NK-92 (cell line): ENCODE measurements around the gene MRPS2.
"Not testable (repeated sequence)": the region's sequence is repeated elsewhere in the genome, so short reads cannot be mapped to it uniquely, and the experiment has no call there.

ENCODE experiments used
- DNase-seq: peaks from one replicate; lab custom pipeline; 2025; ENCODE audit not compliant: unreplicated experiment; lab: John Stamatoyannopoulos, UW

MRPS2 gene

DNA sequence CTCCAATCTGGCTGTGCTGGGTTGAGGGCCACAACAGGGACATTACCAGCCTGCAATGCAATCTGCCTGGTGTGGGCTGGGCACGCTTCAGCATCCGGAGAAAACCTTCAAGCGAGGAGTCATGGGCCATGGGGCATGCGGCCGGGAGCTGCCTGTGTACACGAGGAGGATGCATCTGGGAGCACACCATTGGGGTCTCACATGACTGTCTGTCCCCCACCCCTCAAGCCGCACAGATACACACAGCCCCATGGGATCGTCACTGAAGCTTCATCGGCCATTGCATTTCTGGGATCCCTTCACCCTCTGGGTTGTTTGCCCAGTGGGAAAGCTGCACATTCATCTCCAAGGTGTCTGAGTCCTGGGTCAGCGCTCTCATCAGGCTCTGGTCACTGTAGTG lies 30.6 kb downstream of the MRPS2 start:
- DNase-seq, result no peak

DNA sequence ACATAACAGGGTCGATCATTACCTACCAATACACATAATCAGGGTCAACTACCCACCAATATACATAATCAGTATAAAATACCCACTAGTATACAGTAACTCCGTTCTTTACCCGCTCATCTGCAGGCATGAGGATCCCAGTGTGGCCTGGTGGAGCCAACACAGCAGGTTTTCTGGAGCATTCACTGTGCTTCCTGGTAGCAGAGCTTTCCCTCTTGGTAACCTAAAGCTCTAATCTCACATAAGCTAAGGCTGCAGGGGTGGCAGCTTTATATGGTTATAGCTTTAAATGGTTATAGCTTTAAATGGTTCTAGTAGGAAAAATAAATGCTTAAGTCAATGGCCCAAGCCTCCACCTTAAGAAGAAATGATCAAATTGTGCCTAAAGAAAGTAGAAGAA lies 32.6 kb downstream of the MRPS2 start:
- no peak for DNase-seq

DNA sequence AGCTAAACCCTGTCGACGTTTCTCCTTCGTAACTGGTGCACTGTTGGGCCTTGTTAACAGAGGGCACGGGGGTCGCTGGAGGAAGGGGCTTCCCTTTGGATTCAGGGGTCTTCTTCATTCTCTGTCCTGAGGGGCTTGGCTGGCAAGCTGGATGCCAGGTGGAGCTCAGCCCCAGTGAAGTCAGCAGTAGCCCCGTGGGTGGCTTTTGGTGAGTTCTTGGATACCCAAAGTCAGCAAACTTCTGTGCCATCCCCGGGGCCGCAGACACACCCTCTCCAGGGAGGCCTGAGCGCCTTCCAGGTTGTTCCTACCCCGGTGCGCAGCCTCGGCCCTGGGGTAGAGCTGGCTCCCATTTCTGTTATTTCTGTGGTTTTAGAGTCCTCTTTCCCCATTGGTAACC lies 33.2 kb downstream of the MRPS2 start:
- DNase-seq, result no peak

DNA sequence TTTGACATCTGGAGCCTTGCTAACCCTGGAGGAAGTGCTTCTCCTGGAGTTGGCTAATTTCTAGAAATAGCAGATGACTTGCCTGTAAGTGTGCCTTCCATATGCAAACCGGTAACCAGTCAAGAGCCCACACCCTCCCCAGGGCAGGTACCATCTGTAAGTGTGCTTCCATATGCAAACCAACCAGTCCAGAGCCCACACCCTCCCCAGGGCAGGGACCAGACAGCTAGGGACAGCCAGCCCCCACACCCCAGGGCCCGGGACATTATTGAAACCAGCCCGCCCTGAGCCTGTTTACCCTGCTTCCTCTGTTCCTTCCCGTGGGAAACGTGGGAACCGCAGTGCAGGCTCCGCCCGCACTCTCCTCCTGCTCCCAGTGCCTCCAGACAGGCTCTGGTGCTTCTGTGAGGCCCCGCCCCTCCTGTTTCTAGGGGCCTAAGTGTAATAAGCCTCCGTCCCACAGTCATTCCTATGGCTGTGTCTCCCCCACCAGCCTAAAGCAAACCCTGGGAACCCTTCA lies 33.8 kb downstream of the MRPS2 start:
- not testable (repeated sequence) for DNase-seq

DNA sequence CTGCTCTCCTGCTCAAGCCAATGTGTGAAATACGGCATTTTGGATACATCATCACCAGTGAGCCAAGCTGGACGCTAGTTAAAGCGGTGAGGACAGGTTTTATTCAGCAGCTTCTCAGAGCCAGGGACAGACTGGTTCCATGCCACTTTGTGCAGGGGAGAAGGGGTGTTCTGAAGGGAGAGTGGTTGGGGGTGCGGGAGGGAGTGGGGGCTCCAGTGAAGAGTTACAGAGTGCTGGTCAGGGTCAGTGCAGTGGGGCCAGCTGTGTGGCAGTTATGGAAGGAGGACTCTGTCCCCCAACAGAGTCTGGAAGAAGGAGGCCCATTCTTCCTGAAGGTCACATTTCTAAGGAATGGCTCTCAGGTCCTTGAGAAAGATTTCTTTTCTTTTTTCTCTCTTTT lies 34.3 kb downstream of the MRPS2 start:
- DNase-seq, result not testable (repeated sequence)

DNA sequence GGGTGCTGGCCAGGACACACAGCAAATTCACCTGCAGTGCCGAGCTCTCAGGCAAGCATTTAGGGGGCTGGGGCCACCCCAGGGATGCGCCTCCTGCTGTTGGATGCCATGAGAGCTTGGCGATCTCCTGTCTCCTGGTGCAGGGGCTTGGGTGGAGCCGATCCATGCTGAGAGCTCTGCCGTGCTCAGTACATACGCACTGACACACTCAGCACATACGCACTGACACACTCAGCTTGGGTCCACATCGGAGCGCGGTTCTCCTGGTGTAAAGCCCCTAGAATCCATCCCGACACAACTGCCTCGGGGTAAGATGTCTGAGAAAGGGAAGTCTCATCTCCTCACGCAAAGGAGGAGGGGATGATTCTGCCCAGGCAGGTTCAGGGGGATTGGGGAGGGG lies 35.1 kb downstream of the MRPS2 start:
- not testable (repeated sequence) for DNase-seq

DNA sequence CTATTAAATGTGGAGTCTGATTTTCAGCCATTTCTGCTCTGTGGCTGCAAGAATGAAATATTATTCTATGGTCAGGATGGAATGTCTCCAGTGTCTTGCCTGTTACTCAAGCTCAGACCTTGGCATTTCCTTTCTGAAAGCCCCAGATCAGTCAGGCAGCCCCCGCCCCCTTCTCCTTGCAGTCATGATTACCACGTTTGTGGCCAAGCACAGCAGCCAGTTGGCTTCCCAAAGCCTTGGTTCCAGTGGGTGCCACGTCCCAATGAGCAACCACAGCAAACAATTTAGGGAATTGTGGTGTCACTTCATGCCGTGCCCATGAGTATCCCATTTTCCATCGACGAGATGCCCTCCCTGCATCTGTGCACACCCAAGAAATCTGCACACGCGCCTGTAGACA lies 35.7 kb downstream of the MRPS2 start:
- DNase-seq, result no peak

DNA sequence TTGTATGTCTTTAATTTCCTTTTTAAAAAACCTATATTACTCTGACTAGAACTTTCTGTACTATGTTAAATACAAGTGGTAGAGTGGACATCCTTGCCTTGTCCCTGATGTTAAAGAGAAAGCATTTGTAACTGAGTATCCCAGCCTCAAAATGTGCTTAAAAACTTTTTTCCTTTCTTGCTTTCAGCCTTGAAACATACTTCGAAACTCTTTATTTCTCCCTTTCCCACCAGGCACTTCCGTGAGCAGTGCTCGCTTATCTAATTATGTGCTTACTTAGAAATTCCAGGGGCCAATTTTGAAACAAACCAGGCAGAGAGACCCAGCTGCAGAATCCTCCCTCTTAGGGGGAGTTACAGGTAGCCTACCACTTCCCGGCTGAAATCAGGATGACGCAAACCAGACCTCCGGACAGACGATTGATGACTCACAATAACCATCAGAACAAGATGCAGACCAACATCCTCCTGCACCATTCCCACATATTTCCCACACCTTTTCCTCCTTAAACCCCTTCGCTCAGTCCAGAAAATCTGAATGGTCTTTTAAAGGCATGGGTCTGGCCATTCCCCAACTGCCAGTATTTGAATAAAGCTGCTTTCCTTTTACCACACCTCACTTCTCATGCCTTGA lies 42.9 kb downstream of the MRPS2 start:
- not testable (repeated sequence) for DNase-seq

DNA sequence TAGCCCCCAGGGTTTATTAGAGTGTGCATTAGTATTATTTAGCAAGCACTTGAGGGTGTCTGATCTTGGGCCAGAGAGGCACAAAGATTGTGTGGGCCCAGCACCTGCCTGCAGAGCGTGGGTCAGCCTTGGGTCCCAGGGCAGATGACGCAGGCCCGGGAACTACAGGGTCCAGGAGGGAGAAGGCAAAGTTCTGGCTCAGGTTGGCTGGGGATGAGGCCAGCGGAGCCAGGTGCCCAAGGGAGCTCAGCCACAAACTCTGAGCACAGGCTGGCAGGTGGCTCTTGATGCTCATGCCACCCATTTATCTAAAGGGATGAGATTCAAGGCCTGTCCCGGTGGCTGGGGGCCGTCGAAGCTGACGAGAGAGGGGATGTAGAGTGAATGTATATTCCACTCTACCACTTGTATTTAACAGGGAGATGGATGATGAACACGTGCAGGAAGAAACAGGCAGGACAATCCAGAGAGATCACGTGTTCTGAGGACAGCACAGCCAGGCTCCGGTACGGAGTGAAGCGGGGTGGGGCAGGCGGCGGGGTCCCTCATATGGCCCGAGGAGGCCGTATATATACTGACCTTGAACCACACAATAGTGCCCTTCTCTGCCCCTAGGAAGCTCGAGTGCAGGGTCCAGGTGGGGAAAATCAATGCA lies 44.6 kb downstream of the MRPS2 start:
- DNase-seq, result no peak

DNA sequence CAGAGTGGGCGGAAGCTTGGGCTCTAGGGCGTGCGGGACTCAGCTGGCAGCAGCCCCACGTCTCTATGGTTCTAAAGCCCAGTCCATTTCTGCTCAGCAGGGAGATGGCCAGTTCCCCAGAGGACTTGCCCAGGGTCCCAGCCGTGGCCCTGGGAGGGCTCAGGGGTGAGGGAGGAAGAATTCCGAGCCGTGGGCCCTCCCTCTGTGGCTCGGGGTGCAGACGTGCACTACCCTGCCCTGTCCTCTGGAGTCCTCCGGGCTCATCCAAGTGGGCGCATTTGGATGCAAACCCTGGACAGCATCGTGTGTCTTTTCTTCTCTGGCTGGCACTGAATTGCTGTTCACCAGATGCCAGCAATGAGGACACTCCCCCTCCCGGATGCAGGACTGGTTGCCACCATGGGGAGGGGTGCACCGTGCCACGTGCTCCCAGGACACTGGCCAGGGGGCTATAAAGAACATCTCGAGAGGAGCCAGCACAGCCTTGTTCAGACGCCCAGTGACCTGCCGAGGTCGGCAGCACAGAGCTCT lies 45.2 kb downstream of the MRPS2 start, which contains the start of gene OBP2A:
OBP2A (plus strand) TSS at position 481 of the 531 bp plus-strand sequence. CDS start 55 bp downstream, outside the sequence.
- not testable (repeated sequence) for DNase-seq

DNA sequence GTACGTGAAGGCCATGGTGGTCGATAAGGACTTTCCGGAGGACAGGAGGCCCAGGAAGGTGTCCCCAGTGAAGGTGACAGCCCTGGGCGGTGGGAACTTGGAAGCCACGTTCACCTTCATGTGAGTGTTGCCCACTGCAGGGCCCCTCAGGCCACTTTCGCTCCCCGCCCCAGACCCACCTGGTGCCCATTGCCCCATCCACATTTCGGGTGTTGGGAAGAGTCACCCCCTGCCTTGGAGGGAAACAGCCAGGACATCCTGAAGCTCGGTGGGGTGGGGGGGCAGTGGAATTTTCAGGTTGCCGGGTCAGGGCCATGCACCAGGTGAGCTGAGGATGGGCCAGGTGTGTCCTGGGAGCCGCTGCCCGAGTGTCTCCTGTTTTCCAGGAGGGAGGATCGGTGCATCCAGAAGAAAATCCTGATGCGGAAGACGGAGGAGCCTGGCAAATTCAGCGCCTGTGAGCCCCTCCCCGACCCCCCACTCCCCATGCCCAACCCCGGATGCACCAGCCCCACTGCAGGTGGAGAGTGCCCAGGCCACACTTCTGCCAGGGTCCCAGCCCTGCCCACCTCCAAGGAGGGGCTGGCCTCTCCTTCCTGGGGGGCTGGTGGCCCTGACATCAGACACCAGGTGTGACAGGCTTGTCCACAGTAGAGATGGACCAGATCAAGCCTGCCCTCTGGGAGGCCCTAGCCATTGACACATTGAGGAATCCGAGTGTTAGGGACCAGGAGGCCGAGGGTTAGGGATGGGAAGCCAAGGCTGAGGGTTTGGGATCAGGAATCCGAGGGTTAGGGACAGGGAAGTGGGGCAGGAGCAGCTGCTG lies 46.5 kb downstream of the MRPS2 start:
- not testable (repeated sequence) for DNase-seq

DNA sequence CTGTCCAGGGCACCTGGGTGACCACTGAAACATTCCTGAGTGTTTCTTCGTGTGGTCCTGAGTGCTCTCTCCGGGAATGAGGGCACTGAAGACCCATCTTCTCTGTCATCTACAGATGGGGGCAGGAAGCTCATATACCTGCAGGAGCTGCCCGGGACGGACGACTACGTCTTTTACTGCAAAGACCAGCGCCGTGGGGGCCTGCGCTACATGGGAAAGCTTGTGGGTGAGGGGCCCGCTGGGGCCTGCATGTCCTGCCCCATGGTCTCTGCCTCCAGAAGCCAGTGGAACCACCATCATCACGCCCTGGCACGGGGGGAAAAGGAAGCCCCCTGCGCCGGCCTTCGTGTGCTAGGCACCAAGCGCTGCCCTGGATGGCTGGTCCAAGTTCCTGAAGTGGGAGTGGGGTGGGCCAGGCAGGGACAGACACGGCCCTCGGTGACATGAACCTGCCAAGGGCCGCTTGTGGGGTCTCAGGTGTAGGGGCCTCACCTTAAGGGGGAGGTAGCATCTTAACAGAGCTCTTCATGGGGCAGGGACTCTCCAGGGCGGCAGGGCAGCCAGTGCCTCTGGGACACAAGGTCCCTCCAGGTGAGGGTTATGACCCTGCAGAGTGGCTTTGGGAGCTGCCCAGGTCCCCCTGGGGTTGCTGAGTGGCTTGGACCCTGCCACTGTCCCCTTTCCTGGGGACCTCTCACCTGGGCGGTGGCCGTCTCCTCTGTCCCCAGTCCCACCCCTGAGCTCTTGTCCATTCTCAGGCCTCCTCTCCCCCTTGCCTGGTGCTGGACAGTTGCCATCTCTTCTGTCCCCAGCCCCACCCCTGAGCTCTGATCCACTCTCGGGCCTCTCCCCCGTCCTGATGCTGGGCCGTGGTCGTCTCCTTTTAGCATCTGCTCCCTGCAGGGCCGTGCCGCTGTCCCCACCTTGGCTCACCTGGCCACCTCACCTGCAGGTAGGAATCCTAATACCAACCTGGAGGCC lies 47.6 kb downstream of the MRPS2 start:
- no peak for DNase-seq

DNA sequence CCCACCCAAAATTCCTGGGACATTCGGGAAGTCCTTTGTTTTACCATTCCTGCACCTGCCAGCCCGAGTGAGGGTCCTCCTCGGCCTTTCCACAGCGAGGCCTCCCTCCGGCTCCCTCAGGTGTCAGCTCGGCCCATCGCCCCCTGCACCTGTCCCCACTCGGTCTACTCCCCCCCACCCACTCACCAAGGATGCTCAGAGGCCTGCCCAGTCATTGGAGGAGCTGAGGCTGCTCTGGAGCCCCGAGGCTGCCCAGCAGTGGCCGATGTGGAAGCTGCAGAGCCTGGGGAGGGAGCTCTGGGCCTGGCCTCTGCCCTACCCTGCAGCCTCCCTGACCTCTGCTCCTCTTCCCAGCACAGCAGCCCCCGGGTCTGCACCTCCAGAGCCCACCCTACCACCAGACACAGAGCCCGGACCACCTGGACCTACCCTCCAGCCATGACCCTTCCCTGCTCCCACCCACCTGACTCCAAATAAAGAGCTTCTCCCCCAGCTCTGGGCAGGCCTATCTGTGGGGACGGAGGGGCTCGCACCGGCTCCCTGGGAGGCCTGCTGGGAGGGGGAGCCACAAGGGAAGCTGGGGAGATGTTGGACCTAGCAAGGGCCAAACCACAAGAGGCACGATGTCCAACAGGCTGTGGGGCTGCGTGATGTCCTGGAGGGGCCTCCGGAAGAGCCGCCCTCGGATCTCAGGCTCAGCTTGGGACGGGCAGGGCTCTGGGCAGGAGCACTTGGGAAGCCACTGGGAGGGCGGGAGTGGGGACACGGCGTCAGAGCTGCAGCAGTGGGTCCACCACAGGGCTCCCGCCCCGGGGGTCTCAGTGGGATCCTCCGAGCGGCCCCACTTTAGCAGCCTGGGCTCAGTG lies 49.2 kb downstream of the MRPS2 start:
- not testable (repeated sequence) for DNase-seq

DNA sequence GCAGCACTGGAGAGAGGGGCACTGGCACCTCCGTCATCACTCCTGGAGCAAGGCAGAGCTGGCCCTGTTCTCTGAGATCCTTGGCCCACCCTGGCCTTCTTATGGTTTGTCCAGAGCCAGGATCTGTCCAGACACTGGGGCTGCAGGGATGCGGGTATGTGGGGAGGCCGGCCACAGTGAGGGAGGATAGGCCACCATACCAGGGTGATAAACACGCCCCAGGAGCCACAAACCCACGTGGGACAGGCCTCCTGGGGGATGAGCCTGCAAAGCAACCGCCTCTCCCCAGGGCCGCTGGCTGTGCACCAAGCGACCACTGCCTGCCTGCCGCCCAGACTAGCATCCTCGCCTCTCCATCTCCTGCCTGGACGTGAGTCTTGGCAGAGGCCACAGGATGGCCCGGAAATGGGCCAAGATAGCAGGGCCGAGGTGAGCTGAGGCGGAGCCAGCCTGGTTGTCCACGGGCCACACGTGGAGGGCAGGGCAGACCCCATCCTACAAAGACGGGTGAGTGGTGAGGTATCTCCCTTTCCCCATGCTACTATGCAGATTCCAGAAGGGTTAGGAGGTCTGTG lies 49.9 kb downstream of the MRPS2 start:
- no peak for DNase-seq

DNA sequence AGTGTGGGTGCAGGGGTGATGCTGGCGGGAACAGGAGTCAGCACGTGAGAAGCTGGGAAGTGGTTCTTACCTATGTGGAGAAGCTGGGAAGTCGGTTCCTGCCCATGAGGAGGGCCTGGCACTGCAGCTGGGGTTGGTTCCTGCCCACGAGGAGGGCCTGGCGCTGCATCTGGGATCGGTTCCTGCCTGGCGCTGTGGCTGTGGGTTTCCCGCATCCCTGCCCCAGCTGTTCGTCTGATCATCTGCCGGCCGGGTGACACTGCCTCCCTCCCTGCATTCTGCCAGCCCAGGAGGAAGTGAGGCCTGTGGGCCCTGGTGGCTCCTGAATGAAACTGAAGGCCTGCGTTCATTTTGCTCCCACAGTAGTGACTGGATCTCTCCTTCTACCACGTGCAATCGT lies 50.5 kb downstream of the MRPS2 start:
- DNase-seq, result no peak

DNA sequence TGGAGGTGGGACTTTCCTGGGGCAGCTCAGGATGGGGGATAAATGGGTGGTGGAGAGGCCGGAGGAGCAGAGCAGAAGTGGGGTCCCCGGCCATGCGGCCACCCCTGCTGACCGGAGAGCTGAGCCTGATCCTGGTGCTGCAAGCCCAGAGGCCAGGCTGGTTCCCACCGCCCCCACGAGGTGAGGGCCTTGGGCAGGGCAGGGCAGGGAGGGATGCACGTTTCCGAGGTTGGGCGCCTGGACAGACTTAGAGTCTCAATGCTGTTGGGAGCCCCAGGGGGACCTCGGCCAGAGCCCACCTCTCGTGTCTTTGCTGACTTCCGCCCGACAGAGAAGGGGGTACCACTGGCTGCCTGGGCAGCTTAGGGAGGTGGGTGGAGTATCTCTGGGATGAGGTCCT lies 51.0 kb downstream of the MRPS2 start:
- DNase-seq, result no peak

DNA sequence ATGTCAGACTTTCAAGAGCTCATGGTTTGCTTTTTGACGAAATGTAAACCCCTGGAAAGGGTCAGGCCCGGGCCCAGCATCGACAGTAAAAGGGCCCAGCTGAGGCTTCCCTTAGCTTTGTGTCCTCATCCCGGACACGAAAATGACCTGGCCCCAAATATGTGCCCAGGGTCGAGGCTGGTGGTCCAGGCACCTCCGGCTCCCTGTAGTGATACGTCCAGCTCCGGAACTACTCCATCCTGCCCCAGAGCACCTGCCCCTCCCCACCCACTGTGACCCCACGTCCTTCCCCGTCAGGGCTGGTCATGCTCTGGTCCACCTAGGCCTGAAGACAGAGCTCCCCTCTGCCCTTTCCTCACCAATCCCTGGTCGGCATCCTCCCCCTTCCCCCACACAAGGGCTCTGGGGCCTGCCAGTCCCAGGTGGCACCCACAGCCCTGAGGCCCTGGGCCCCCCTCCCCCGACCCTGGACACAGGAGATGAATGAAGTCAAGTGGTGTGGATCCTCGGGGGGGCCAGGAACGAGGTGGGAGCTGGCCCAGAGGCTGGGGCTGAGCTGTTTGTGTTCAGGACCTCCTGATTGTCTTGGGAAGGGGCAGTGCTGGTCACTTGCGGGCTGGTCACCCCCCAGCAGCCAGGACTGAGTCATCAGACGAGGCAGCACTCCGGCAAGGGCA lies 51.7 kb downstream of the MRPS2 start:
- no peak for DNase-seq

DNA sequence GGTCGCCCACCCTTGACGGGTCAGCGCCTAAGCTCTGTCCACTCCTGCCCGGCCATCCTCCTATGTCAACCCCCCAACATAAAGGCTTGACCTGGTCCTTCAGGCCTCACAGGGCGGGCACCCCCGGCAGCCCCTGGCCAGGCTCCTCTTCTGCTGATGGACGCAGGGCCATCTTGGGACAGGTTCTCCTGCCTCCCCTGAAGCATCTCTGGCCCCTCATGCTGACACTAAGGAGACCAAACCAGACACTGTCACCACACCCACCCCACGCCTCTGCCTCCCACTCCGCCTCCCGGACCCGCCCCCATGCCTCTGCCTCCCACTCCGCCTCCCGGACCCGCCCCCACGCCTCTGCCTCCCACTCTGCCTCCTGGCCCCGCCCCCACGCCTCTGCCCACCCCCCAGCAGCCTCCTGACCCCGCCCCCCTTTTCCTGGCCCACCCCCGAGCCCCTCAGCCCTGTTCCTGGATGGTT lies 52.3 kb downstream of the MRPS2 start:
- no peak for DNase-seq
